ENCODE data around the gene ACOT12. TPM values are rescaled to one million over a fixed set of nuclear protein-coding genes. Genes with fewer than 3 reads are reported as not detected.

ACOT12 gene
- total and polyA plus RNA-seq, 2 of the 13 experiments (the other 11 are each of a cell fraction or from before 2014, with no cell fraction given): not detected

GRCh38 chr5:81426359-81427030 is 32.6 kb upstream of the ACOT12 start:
- H3K27ac ChIP-seq (ENCODE audit: extremely low read length, insufficient read depth, low read length): no peak overlapping the region
- H3K4me1 ChIP-seq (ENCODE audit: insufficient read depth, low read length): peaks cover 13% of the 10 kb centered on the region; the same call in 1 of the 2 replicates
- H3K27me3 ChIP-seq (ENCODE audit: control insufficient read depth in 1 of 2, insufficient read depth in 2 of 2, low read length in 2 of 2): no peaks in the 10 kb centered on the region; a peak in 1 of 5 replicates
- H4K20me1 ChIP-seq (ENCODE audit: insufficient read depth, low read length): no peaks in the 10 kb centered on the region
- no peak for DNase-seq (ENCODE audit: low spot score)
- 4% methylated on average over 3 of the region's 3 CpGs for WGBS (ENCODE audit: low lambda C conversion rate)
- intact Hi-C loops (cut with micrococcal nuclease; ENCODE audit: unreplicated experiment): loop anchor here (10.0 kb wide), 2 partner anchors 78 to 408 kb away; no protein-coding TSS in a partner anchor
- no peak overlapping the region for H3K4me3 ChIP-seq (replicated peaks in 1 of 3; ENCODE audit: insufficient read depth in 1 of 3, low read depth in 2 of 3, low read length in 3 of 3)
- H3K36me3 ChIP-seq (replicated peaks in 1 of 2; ENCODE audit: control insufficient read depth in 1 of 2, insufficient read depth in 2 of 2, low read length in 2 of 2): no peaks in the 10 kb centered on the region
- H2AFZ ChIP-seq (ENCODE audit: low read length): no peak overlapping the region
- POLR2A ChIA-PET: no interaction called here
- H3K9me3 ChIP-seq (ENCODE audit: low read length): no peaks in the 10 kb centered on the region
- BruUV-seq (replicated peaks): no TSS peak
- in situ Hi-C loops (cut with HindIII; ENCODE audit: extremely low pct_ligation_motif_present, low pct_unique_long_range_greater_than_20kb): loop anchor here (10.0 kb wide), 2 partner anchors 738 to 798 kb away; no protein-coding TSS in a partner anchor
- no peak overlapping the region for H3K9ac ChIP-seq (ENCODE audit: insufficient read depth, low read depth, low read length)
- H3K79me2 ChIP-seq (ENCODE audit: insufficient read depth, low read length): no peaks in the 10 kb centered on the region
- no peak for ATAC-seq
- H3K4me2 ChIP-seq (ENCODE audit: low read depth, low read length): no peak overlapping the region
- FAIRE-seq: no peak
- CTCF ChIA-PET (ENCODE audit: low intra/inter-chr PET ratio, low total read pairs): interaction anchor here (1.6 kb wide), 1 partner anchor 740 kb away, joined by 3 read pairs; no protein-coding TSS in a partner anchor
- TF ChIP-seq HCFC1 (IDR thresholded peaks at IDR 0.05; ENCODE audit: low read depth, low read length): no peak
- TF ChIP-seq TGIF2 (CRISPR knock-in tag; IDR thresholded peaks at IDR 0.05): no peak
- no peak for TF ChIP-seq ZMYM4 (CRISPR knock-in tag; IDR thresholded peaks at IDR 0.05)
- TF ChIP-seq RBM39 (IDR thresholded peaks at IDR 0.05; ENCODE audit: low read depth, low read length, poor library complexity, severe bottlenecking): no peak
- TF ChIP-seq ZEB1 (IDR thresholded peaks at IDR 0.05; ENCODE audit: insufficient replicate concordance, low read depth): no peak
- TF ChIP-seq XBP1 (CRISPR knock-in tag; IDR thresholded peaks at IDR 0.05): no peak
- TF ChIP-seq ZNF124 (CRISPR knock-in tag; IDR thresholded peaks at IDR 0.05): no peak
- TF ChIP-seq JUN (CRISPR knock-in tag; IDR thresholded peaks at IDR 0.05): no peak
- TF ChIP-seq, protein P1, sequence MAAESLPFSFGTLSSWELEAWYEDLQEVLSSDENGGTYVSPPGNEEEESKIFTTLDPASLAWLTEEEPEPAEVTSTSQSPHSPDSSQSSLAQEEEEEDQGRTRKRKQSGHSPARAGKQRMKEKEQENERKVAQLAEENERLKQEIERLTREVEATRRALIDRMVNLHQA (CRISPR knock-in tag; IDR thresholded peaks at IDR 0.05): no peak
- TF ChIP-seq PITX1 (CRISPR knock-in tag; IDR thresholded peaks at IDR 0.05): no peak
- TF ChIP-seq ZNF660 (CRISPR knock-in tag; IDR thresholded peaks at IDR 0.05; ENCODE audit: borderline replicate concordance, low read depth): no peak
- no peak for TF ChIP-seq CENPBD1 (CRISPR knock-in tag; IDR thresholded peaks at IDR 0.05; ENCODE audit: borderline replicate concordance, low read depth)
- TF ChIP-seq ZSCAN29 (CRISPR knock-in tag; conservative IDR thresholded peaks at IDR 0.05): no peak
- TF ChIP-seq PCBP2 (optimal IDR thresholded peaks at IDR 0.05; ENCODE audit: low read depth, low read length, poor library complexity, severe bottlenecking): no peak
- TF ChIP-seq SNRNP70 (IDR thresholded peaks at IDR 0.05; ENCODE audit: low read depth, low read length): no peak
- TF ChIP-seq TOE1 (CRISPR knock-in tag; IDR thresholded peaks at IDR 0.05): no peak
- TF ChIP-seq, protein P2, sequence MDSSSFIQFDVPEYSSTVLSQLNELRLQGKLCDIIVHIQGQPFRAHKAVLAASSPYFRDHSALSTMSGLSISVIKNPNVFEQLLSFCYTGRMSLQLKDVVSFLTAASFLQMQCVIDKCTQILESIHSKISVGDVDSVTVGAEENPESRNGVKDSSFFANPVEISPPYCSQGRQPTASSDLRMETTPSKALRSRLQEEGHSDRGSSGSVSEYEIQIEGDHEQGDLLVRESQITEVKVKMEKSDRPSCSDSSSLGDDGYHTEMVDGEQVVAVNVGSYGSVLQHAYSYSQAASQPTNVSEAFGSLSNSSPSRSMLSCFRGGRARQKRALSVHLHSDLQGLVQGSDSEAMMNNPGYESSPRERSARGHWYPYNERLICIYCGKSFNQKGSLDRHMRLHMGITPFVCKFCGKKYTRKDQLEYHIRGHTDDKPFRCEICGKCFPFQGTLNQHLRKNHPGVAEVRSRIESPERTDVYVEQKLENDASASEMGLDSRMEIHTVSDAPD (CRISPR knock-in tag; IDR thresholded peaks at IDR 0.05): no peak
